ENCODE data around the gene GNAT1. TPM values are rescaled to one million over a fixed set of nuclear protein-coding genes. Genes with fewer than 3 reads are reported as not detected.
"Not testable (repeated sequence)": the region's sequence is repeated elsewhere in the genome, so short reads cannot be mapped to it uniquely, and the experiment has no call there.

The GNAT1 gene
- total RNA-seq, 1 donor from 2014 or later: not detected

DNA sequence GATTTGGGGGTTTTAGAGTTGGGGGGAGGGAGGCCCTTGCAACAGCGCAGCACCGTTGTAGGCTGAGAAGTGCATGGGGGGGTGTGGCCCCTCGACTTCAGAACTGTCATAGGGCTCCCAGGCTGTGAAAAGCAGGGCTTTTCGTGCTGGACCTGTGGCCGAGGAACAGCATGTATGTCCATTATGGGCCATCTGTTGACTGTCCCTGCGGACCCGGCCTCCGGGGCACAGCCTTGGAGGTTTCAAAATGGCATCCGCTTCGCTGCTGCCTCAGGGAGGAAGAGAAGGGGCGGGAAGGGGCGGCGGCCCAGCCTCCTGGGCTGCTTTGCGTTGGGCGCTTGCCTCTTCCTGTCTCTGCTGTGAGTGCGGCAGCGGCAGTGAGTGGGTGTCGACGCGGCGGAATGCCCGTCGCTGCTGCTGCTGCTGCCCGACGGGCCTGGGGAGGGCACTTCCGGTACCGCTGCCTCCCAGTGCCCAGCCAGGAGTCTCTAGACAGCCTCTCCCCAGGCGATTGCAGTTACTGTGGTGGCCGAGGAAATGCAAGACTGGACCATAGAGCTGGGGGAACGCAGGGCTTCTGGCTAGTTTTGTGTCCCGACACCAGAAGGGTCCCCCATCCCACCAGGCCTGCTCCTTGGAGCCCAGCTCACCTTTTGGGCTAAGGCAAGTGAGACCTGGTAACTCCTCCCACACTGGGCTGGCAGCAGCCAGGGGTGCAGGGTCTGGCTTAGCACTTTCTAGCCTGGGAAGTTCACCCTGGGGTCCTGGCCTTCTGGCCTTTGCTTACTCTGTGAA is 46.5 kb downstream of the GNAT1 start:
- intact Hi-C loops (cut with micrococcal nuclease): loop anchor here (1.0 to 10.0 kb wide), 7 partner anchors 8 to 1147 kb away; partner anchors contain the start of genes APEH, CISH and MANF

DNA sequence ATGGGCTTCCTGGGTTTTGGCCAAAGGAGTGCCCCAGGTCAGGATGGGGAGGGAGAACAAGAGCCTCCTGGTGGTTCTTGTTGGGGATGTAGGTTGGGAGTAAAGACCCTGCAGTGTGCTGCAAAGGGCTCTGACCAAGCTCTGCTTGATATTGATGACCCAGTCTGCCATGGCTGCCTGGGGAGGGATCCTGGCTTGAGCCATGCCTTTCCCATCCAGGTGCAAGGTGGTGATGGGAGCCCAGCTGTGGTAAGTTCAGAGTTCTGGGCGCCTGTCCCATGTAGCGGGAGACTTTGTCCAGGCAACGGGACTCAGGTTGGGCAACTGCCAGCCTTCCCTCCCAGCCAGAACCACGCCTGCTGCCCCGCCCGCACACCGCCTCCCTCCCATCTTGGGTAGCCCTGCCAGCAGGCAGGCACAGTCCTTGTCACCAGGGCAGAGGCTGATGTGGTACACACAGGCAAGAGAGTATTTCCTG is 47.2 kb downstream of the GNAT1 start:
- intact Hi-C loops (cut with micrococcal nuclease): loop anchor here (1.0 to 10.0 kb wide), 7 partner anchors 8 to 1146 kb away; partner anchors contain the start of genes APEH, CISH and MANF

DNA sequence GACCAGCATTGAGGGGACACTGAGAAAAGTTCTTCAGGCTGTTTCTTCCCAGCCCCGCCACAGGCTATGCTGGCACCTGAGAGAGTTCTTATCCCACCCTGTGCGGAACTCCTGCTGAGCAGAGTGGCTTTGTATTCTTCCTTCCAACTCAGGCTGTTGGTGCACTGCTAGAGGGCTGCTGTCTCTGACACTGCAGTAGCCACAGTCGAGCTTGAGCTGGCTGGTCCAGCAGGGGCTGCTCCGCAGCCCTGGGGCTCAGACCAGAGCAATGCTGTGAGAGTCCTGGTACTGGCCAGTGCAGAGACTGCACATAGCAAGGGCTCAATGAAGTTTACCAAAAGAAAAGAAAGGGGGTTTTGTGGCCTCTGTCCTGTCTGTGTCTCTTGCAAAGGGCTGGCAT is 48.2 kb downstream of the GNAT1 start:
- intact Hi-C loops (cut with micrococcal nuclease): loop anchor here (5.0 to 10.0 kb wide), 4 partner anchors 305 to 1145 kb away; partner anchors contain the start of genes APEH, CISH and MANF

DNA sequence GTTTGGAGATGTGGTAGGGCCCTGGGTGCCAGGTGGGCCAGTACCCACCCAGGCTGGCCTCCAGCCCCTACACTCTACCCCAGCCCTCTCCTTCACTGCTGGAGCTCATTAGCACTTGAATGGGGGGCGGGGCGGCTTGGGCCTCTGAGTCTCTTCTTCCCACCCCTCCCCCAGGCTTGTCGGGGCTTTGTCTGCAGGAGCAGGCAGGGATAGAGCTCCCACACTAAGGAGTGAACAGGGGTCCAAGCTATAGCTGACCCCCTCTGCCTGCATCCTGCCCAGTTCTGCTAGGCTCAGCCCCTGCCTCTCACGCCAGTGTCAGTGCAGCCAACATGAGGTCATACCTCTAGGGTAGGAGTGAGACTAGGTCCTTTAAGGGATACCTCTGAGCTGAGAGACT is 49.8 kb downstream of the GNAT1 start:
- intact Hi-C loops (cut with micrococcal nuclease): no loop called here

DNA sequence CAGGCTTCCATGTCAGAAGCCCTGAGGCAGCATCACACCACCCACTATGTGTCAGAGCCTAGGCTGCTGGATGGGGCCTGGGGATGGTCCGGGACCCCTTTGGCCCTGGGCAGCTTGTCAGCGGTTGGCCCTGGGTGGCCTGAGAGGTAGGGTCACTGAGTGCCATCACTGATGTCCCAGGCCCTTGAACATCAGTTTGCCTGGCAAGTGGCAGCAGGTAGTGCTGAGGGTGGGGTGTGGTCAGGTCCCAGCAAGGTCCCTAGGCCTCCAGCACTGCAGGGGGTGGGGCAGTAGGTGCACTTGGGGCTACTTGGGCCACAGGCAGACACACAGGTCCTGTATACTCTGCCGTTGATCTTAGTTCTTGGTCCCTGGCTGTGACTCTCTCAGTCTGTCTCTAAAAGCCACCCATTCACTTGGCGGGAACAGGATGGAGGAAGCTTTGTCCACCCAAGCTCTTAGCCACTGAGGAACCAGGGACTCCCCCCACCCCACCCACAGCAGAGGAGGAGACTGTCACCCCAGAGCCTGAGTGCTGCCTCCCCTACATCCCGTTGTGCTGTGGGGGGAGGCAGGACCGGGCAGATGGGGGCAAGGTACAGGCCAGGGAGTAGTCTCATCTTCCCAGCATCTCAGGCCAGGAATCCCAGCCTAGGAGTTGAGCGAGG is 50.4 kb downstream of the GNAT1 start:
- intact Hi-C loops (cut with micrococcal nuclease): no loop called here

DNA sequence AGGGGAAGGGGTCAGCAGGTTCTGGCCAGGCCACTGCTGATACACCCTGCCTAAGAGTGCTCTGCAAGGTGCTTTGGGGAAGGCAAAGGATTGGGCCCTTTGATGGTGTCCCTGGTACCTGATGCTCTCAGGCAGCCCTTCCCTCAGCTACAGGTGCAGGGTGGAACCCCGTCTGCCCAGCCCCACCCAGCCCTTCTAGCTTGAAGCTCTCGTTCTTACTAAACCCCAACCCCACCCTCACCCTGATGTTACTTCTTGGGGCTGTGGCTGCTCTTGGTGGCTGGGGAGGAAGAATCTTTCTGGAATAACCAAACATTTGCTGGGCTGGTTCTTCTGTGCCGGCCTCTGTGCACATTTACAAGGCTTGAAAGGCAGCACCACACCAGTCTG is 51.0 kb downstream of the GNAT1 start:
- intact Hi-C loops (cut with micrococcal nuclease): no loop called here

DNA sequence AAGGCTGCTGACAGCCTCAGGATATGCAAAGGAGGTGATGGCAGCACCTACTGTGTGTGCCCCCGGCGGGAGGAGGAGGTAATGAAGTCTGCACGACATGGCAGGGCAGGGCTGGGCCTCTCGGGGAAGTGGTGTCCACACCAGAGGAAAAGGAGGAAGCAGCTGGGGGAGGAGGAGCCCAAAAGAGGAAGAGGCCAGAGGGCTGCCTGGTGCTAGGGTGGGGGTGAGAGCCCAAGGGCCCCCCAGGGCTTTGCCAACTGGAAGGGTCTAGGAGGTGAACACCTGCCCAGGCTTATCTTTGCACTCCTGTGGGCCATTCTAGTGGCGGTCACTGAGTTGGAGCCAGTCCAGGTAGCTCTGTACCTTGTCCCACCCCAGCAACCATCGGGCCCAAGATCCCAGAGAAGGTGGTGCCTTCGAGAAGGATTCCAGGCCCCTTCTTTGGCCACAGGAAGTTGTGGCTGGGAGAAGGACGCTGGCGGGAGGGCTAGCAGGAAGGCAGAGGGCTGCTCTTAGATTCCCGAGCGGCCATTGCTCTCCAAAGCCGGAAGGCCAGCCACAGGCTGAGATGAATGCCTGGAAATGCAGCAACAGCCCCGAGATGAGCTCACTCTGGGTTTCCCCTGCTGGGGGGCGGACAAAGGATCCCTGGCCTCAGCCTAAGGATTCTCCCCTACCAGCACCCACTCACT is 51.6 kb downstream of the GNAT1 start:
- intact Hi-C loops (cut with micrococcal nuclease): no loop called here

DNA sequence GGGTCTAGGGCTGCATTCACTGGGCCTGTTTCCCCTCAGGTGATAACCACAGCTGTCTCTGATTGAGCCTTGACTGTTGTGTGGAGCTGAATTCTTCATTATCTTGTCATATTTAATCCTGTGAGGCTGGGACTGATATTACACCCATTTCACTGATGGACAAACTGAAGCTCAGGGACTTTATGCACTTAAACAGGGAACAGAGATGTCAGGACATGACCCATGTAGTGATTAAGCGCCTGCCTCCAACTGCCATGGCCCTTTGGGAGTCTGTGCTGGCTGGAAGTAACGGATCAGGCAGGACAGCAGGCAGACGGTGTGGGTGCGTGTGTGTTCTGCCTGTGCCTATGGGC is 52.1 kb downstream of the GNAT1 start:
- intact Hi-C loops (cut with micrococcal nuclease): no loop called here

DNA sequence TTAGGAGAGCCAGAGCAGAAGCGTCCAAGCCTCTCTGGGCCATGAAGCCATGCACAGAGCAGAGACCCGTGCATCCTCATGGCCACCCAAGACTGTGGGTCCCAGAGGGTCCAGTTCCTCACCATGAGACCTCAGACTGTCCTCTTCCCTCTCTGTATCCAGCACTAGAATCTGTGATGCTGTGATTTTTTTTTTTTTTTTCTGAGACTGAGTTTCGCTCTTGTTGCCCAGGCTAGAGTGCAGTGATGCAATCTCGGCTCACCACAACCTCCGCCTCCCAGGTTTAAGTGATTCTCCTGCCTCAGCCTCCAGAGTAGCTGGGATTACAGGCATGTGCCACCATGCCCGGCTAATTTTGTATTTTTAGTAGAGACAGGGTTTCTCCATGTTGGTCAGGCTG is 53.4 kb downstream of the GNAT1 start:
- intact Hi-C loops (cut with micrococcal nuclease): not testable (repeated sequence)

DNA sequence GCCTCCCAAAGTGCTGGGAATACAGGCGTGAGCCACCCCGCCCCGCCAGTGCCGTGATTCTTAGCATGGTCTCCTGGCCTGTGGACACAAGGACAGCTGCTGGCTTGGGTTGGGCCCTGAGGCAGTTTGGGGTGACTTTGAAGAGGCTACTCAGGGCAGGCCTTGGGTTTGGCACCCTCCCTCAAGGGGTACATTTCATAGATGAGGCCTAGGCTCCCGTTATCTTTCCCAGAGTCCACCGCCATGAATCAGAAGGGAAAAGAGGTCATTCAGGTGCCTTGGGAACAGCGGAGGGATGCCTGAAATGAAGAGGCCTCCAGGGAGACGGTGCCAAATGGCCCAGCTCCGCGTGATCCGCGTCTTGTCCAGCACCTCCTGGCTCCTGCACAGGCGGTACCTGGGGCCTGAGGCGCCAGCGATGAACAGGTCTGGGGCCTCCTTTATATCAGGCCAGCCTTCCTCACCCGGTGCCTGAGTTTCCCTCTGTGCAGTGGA is 53.9 kb downstream of the GNAT1 start:
- intact Hi-C loops (cut with micrococcal nuclease): no loop called here

DNA sequence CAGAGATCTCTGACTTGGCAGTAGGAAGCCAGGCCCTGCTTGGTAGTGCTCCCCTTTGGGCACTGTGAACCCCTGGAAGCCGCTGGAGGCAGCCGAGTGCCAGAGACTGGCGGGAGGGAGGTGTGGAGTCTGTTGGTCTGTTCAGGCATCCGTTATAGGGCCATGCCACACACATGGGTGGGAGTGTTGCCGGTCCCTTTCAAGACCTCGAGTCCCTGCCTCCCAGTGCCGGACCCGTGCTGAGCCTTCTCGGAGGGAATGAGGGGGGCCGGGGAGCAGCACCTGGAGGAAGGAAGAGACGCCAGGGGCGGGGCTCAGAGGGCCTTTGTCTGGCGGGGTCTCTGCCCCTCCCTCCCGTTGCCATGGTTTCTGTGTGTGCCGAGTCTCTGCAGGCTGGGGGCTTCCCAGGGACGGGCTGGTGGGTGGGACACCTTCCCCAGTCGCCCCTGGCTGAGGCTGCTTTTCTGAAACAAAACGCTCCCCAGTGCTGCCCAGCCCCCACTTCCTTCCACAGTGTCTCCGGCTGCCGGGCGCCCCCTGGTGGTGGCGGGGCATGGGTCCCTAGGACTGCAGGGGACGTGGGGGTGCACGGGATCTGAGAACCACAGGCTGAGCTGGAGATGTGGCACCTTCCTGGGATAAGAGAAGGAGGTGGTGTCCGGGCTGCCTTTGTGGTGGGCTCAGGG is 54.6 kb downstream of the GNAT1 start:
- intact Hi-C loops (cut with micrococcal nuclease): loop anchor here (1.0 kb wide), 5 partner anchors 8 to 52 kb away; no protein-coding TSS in a partner anchor

DNA sequence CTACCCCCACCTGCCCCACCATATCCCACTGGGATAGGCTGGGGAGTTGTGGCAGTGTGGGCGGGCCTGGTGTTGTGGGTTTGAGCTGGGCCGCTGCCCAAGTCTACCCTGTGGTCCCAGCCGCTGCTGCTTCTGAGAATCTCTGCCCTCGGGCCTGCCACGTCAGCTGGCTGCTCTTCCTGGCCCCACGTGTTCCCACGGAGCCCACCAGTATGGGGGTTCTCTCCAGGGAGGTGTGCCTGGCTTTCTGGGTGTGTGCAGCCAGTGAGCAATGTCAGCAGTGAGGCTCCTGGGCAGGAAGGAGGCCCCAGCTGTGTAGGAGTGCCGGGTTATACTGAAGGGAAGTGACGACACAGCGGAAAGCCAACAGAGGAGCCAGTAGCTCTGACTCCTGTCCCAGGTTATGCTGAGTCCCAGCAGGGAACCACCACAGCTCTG is 55.1 kb downstream of the GNAT1 start:
- intact Hi-C loops (cut with micrococcal nuclease): loop anchor here (1.0 kb wide), 5 partner anchors 8 to 52 kb away; no protein-coding TSS in a partner anchor

Other genes starting within 250 kb of the GNAT1 start
- gene RBM5, start 102.7 kb upstream of the GNAT1 start, total RNA-seq: 176 and 185 TPM in 2 replicates
- 0.05 and 0.11 TPM in 2 replicates for gene SEMA3F, start 36.3 kb upstream of the GNAT1 start, total RNA-seq
- gene SLC38A3, start 13.7 kb downstream of the GNAT1 start, total RNA-seq: not detected in 2 replicates
- gene GNAI2, start 44.6 kb downstream of the GNAT1 start, total RNA-seq: 420 and 429 TPM in 2 replicates
- 0.30 and 0.57 TPM in 2 replicates for gene SEMA3B, start 77.5 kb downstream of the GNAT1 start, total RNA-seq
- not detected in 2 replicates for gene LSMEM2, start 87.5 kb downstream of the GNAT1 start, total RNA-seq
- 99.8 and 103 TPM in 2 replicates for gene IFRD2, start 100.8 kb downstream of the GNAT1 start, total RNA-seq
- 13.6 and 15.2 TPM in 2 replicates for gene HYAL3, start 107.8 kb downstream of the GNAT1 start, total RNA-seq
- gene NAA80, start 107.8 kb downstream of the GNAT1 start, total RNA-seq: 27.4 and 29.0 TPM in 2 replicates
- 0.07 TPM in 1 of 2 replicates, not detected in the other for gene HYAL1, start 112.0 kb downstream of the GNAT1 start, total RNA-seq
- 9.0 and 9.1 TPM in 2 replicates for gene HYAL2, start 131.1 kb downstream of the GNAT1 start, total RNA-seq
- 21.0 and 22.1 TPM in 2 replicates for gene TUSC2, start 136.6 kb downstream of the GNAT1 start, total RNA-seq
- gene RASSF1, start 149.2 kb downstream of the GNAT1 start, total RNA-seq: 125 and 127 TPM in 2 replicates
- 3.6 and 4.6 TPM in 2 replicates for gene ZMYND10, start 154.1 kb downstream of the GNAT1 start, total RNA-seq
- gene NPRL2, start 159.2 kb downstream of the GNAT1 start, total RNA-seq: 44.4 and 49.6 TPM in 2 replicates
- gene CYB561D2, start 159.3 kb downstream of the GNAT1 start, total RNA-seq: 42.7 and 46.3 TPM in 2 replicates
- 17.8 and 18.4 TPM in 2 replicates for gene TMEM115, start 167.9 kb downstream of the GNAT1 start, total RNA-seq

Data from T-helper 2 cell treated with Interferon-gamma antibody and Interleukin-4, amounts not matched to agents 100 ng/mL and 5 ng/mL, for 36 hours (primary cell).